Measurements from ENCODE around the gene MAP6D1. TPM values are rescaled to one million over a fixed set of nuclear protein-coding genes. Genes with fewer than 3 reads are reported as not detected.

Gene MAP6D1
- total and polyA plus RNA-seq, 2 of the 4 experiments (the other 2 are of a cell fraction) = 2.7 to 5.2 TPM

DNA sequence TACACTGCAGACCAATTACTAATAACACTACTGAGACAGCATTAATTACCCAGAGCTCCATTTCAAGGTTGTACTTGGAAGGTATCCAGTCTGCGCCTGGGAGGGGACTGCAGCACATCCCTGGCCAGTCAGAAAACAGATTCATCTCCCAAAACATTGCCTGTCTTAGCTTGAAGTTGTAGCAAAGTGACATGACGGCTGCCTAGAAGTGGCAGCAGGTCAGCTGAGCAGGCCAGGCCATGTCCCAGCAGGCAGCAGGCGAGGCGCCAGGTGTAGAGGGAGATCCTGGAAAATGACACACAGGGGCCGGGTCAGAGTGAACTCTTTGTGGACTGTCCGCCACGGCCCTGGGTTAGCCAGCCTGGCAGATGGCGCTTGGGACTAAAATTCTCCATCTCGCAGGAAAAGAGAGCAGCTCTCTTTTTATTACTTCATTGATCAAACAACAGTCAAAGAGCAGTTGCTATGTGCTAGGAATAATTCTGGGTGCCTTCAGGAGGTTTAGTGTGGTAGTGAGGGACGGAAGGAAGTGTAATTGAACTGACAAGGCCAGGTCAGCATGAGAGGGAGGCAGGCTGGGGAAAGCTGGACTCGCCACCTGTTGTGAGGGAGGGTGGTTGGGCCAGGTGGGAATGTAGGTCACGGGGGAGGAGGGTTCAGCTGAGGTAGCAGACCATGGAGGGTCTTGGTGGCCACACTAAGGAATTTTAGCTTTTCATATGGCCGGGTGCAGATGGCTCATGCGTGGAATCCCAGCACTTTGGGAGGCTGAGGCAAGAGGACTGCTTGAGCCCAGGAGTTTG lies 1.3 kb upstream of the MAP6D1 start:
- POLR2A ChIA-PET (ENCODE audit: unreplicated experiment) = no interaction called here
- Histone ChIP-seq H2BK15ac (ENCODE audit: low read depth, low read length) (no peak overlapping the region), H3K27ac (ENCODE audit: insufficient read depth, low read length) (no peak overlapping the region), H3K4me1 (ENCODE audit: control insufficient read depth, insufficient read depth, low read length) (no peaks in the 10 kb centered on the region), H3K4ac (ENCODE audit: low read depth, low read length) (no peak overlapping the region), H2BK5ac (ENCODE audit: low read depth, low read length, poor library complexity, severe bottlenecking) (no peak overlapping the region), H3K27me3 (ENCODE audit: control insufficient read depth, insufficient read depth, low read length) (no peaks in the 10 kb centered on the region), H3K36me3 (ENCODE audit: control insufficient read depth, insufficient read depth, low read length) (peaks cover 20% of the 10 kb centered on the region), H2AK5ac (ENCODE audit: low read depth, low read length) (no peak overlapping the region), H4K5ac (ENCODE audit: low read depth, low read length) (no peak overlapping the region), H2BK20ac (ENCODE audit: low read depth, low read length) (no peak overlapping the region), H3K4me2 (ENCODE audit: low read depth, low read length) (no peak overlapping the region), H4K91ac (ENCODE audit: insufficient read depth, low read depth, low read length) (no peak overlapping the region), H3K23ac (ENCODE audit: low read depth, low read length) (no peak overlapping the region), H3K56ac (ENCODE audit: extremely low read depth, insufficient read depth, low read length) (no peak overlapping the region), H4K20me1 (ENCODE audit: insufficient read depth, low read length) (peaks cover 10% of the 10 kb centered on the region), H2AFZ (replicated peaks; ENCODE audit: low read length, poor library complexity) (no peak overlapping the region), H2AK9ac (replicated peaks; ENCODE audit: low read depth, low read length, poor library complexity) (no peak overlapping the region), H3K9me3 (ENCODE audit: control insufficient read depth, insufficient read depth, low read length) (no peaks in the 10 kb centered on the region), H3K4me3 (ENCODE audit: insufficient read depth, low read depth, low read length) (no peak overlapping the region), H3K9me1 (ENCODE audit: insufficient read depth, low read length) (no peaks in the 10 kb centered on the region), H3K79me1 (ENCODE audit: low read depth in 1 of 2, low read length in 2 of 2) (peaks cover 0 to 3% of the 10 kb centered on the region in 2 experiments; a peak in 1 of 4 replicates), H3K14ac (replicated peaks; ENCODE audit: low read depth, low read length) (no peak overlapping the region), H3K9ac (ENCODE audit: low read depth, low read length) (no peak overlapping the region), H3K18ac (ENCODE audit: low read depth, low read length) (no peak overlapping the region), H2BK120ac (ENCODE audit: low read depth, low read length) (no peak overlapping the region), H4K8ac (ENCODE audit: low read depth in 2 of 2, low read length in 2 of 2) (no peak overlapping the region)
- in situ Hi-C loops (cut with MboI; ENCODE audit: low sequenced_read_pairs) = no loop called here
- BruUV-seq (replicated peaks) = no TSS peak
- 92% methylated on average over 4 of the region's 14 CpGs; no CpG with 5 or more reads in 1 of the 2 experiments for WGBS, 2 experiments (ENCODE audit: extremely low coverage in 2 of 2, insufficient read length in 1 of 2)
- TF ChIP-seq MAZ (IDR thresholded peaks at IDR 0.05; ENCODE audit: borderline replicate concordance, low read depth, low read length) = no peak
- TF ChIP-seq, protein P1, sequence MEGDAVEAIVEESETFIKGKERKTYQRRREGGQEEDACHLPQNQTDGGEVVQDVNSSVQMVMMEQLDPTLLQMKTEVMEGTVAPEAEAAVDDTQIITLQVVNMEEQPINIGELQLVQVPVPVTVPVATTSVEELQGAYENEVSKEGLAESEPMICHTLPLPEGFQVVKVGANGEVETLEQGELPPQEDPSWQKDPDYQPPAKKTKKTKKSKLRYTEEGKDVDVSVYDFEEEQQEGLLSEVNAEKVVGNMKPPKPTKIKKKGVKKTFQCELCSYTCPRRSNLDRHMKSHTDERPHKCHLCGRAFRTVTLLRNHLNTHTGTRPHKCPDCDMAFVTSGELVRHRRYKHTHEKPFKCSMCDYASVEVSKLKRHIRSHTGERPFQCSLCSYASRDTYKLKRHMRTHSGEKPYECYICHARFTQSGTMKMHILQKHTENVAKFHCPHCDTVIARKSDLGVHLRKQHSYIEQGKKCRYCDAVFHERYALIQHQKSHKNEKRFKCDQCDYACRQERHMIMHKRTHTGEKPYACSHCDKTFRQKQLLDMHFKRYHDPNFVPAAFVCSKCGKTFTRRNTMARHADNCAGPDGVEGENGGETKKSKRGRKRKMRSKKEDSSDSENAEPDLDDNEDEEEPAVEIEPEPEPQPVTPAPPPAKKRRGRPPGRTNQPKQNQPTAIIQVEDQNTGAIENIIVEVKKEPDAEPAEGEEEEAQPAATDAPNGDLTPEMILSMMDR (conservative IDR thresholded peaks at IDR 0.05; ENCODE audit: low read depth, low read length) = no peak
- TF ChIP-seq RAD21 (IDR thresholded peaks at IDR 0.05; ENCODE audit: low read length) = no peak
- no peak for TF ChIP-seq SMC3 (IDR thresholded peaks at IDR 0.05; ENCODE audit: low read depth, low read length)
- TF ChIP-seq CHD1 (IDR thresholded peaks at IDR 0.05; ENCODE audit: low read depth, low read length) = no peak
- no peak for TF ChIP-seq ELK1 (IDR thresholded peaks at IDR 0.05; ENCODE audit: borderline replicate concordance, low read depth, low read length)
- TF ChIP-seq POLR2A (IDR thresholded peaks at IDR 0.05; ENCODE audit: low read depth, low read length) = no peak
- no peak for TF ChIP-seq CEBPB (IDR thresholded peaks at IDR 0.05; ENCODE audit: low read depth, low read length)
- TF ChIP-seq USF2 (IDR thresholded peaks at IDR 0.05; ENCODE audit: low read depth, low read length) = no peak
- no peak for TF ChIP-seq NFE2L2 (IDR thresholded peaks at IDR 0.05; ENCODE audit: low read depth, low read length)
- no peak for TF ChIP-seq MXI1 (IDR thresholded peaks at IDR 0.05; ENCODE audit: borderline replicate concordance, low read depth, low read length)
- intact Hi-C loops (cut with micrococcal nuclease) = no loop called here
- CTCF ChIA-PET = interaction anchor here (1.5 kb wide), 1 partner anchor 17 kb away, joined by 4 read pairs; no protein-coding TSS in a partner anchor
- dilution Hi-C loops (cut with HindIII; ENCODE audit: low sequenced_read_pairs, unreplicated experiment) = no loop called here
- DNase-seq (no peak), ATAC-seq (ENCODE audit: low read depth) (no peak)

All from IMR-90 (cell line).